GM10266 (cell line): ENCODE measurements around the gene CCSER2.
"Not testable (repeated sequence)": the region's sequence is repeated elsewhere in the genome, so short reads cannot be mapped to it uniquely, and the experiment has no call there.

Source experiments
- DNase-seq: peaks from one replicate; pipeline ENCODE4 v3.0.0; 2012; ENCODE audit errors: extremely low spot score
- CTCF ChIP-seq: IDR thresholded peaks from 2 replicates; pipeline ENCODE4 v1.5.1; 2012; ENCODE audit warnings: mild to moderate bottlenecking, low read depth; ENCODE audit not compliant: control insufficient read depth, insufficient read depth; ENCODE audit errors: missing control alignments

CCSER2 gene

GRCh38 chr10:84478151-84478550, 149.8 kb downstream of the CCSER2 start:
- no peak for TF ChIP-seq CTCF
- DNase-seq: no peak

GRCh38 chr10:84478679-84479078, 150.3 kb downstream of the CCSER2 start:
- DNase-seq: no peak
- no peak for TF ChIP-seq CTCF

- DNase-seq: no peak
- no peak for TF ChIP-seq CTCF
These were observed 156.2 kb downstream of the CCSER2 start for GRCh38 chr10:84484541-84484940.

GRCh38 chr10:84493361-84493760, 165.0 kb downstream of the CCSER2 start:
- TF ChIP-seq CTCF: no peak
- DNase-seq: no peak

- no peak for DNase-seq
- TF ChIP-seq CTCF: no peak
These were observed 165.8 kb downstream of the CCSER2 start for GRCh38 chr10:84493951-84494848.

GRCh38 chr10:84494849-84495180, 166.4 kb downstream of the CCSER2 start:
- no peak for TF ChIP-seq CTCF
- no peak for DNase-seq

- TF ChIP-seq CTCF: no peak
These were observed 169.6 kb downstream of the CCSER2 start for GRCh38 chr10:84497978-84498377.

GRCh38 chr10:84499039-84499438, 170.7 kb downstream of the CCSER2 start:
- DNase-seq: not testable (repeated sequence)

More at GRCh38 chr10:84497978-84498377, 169.6 kb downstream of the CCSER2 start:
- no peak for DNase-seq
